K562 (cell line): ENCODE measurements around the gene ALDH3B2. TPM values are rescaled to one million over a fixed set of nuclear protein-coding genes. Genes with fewer than 3 reads are reported as not detected.

Source experiments
- ATAC-seq: fragments of 200-7000 bp; cut with Tn5 transposase; 3 replicates; pipeline ENCODE4 v1.9.1; 2020; ENCODE audit warnings: moderate library complexity
- BruUV-seq: library from RNA; stranded (reverse); fragments of 400-500 nt; replicated peaks from 2 replicates; lab custom pipeline; 2021; lab: Mats Ljungman, UMichigan
- CTCF ChIA-PET: fragments of 300-600 bp; formaldehyde crosslinking; extraction: SDS; loops from one replicate; lab custom pipeline; 2021; ENCODE audit warnings: low intra/inter-chr PET ratio; lab: Yijun Ruan, JAX
- POLR2A ChIA-PET: fragments of 300-600, 350-650 bp; sonication (Branson Sonifier 250); formaldehyde crosslinking; extraction: SDS; loops from one replicate; lab custom pipeline; 2021; ENCODE audit warnings: antibody characterized with exemption, inconsistent platforms; lab: Yijun Ruan, JAX
- DNase-seq, 4 experiments: peaks; one replicate each; pipeline versions ENCODE4 v3.0.0 to v3.0.0-alpha.2; 2011 to 2018; ENCODE audit warnings: low spot score in 3 of 4, mixed read lengths in 3 of 4; ENCODE audit errors: extremely low read depth in 1 of 4
- FAIRE-seq: peaks from 2 replicates; lab custom pipeline; 2011; peaks lifted over from hg19 to GRCh38; lab: Jason Lieb, UNC
- H2AFZ ChIP-seq: 2 replicates; pipeline ENCODE4 v1.6.0; 2011; ENCODE audit warnings: low read depth, low read length, control low read depth, inconsistent platforms
- H3K27ac ChIP-seq: fragments of 200-600 bp; 3 replicates; pipeline ENCODE4 v1.8.0; 2011; ENCODE audit warnings: low read depth, mild to moderate bottlenecking, control low read depth, inconsistent platforms, low read length, moderate library complexity, mixed read lengths; ENCODE audit errors: extremely low read depth
- H3K27me3 ChIP-seq, 2 experiments: fragments of 300-600 bp in 1 of 2; 2 replicates in 1 of 2; 3 replicates in 1 of 2; pipeline versions ENCODE4 v1.6.0 to v1.8.0; 2011; ENCODE audit warnings: inconsistent platforms in 2 of 2, low read length in 2 of 2, mild to moderate bottlenecking in 1 of 2, mixed read lengths in 1 of 2, moderate library complexity in 1 of 2; ENCODE audit not compliant: control insufficient read depth in 2 of 2, insufficient read depth in 2 of 2
- H3K36me3 ChIP-seq: fragments of 300-600 bp; 3 replicates; pipeline ENCODE4 v1.8.0; 2011; ENCODE audit warnings: mild to moderate bottlenecking, low read length, inconsistent platforms; ENCODE audit not compliant: control insufficient read depth, insufficient read depth
- H3K4me1 ChIP-seq, 2 experiments: fragments of 200-600 bp in 1 of 2; replicated peaks in 1 of 2; 2 replicates in 1 of 2; 3 replicates in 1 of 2; pipeline versions ENCODE4 v1.5.1 to v1.8.0; 2011; ENCODE audit warnings: inconsistent platforms in 2 of 2, low read length in 2 of 2, mild to moderate bottlenecking in 1 of 2, mixed read lengths in 1 of 2, moderate library complexity in 1 of 2; ENCODE audit not compliant: control insufficient read depth in 2 of 2, insufficient read depth in 2 of 2
- H3K4me2 ChIP-seq: 2 replicates; pipeline ENCODE4 v1.6.1; 2011; ENCODE audit warnings: low read length, control low read depth, inconsistent platforms, mixed read lengths; ENCODE audit not compliant: insufficient read depth
- H3K4me3 ChIP-seq: fragments of 200-600 bp; sonication (generic), shearing (Covaris generic); 2 replicates; pipeline ENCODE4 v1.5.1; 2016; ENCODE audit warnings: control low read depth, inconsistent platforms
- H3K79me2 ChIP-seq: fragments of 200-600 bp; 3 replicates; pipeline ENCODE4 v1.8.0; 2011; ENCODE audit warnings: low read length, inconsistent platforms; ENCODE audit not compliant: control insufficient read depth, insufficient read depth
- H3K9ac ChIP-seq, 2 experiments: 2 replicates each; pipeline versions ENCODE4 v1.6.0 to v1.6.1; 2011; ENCODE audit warnings: low read depth in 2 of 2, low read length in 2 of 2, control low read depth in 1 of 2, inconsistent platforms in 1 of 2, mild to moderate bottlenecking in 1 of 2, mixed read lengths in 1 of 2; ENCODE audit not compliant: insufficient read depth in 1 of 2
- H3K9me1 ChIP-seq: one replicate; pipeline ENCODE4 v1.6.0; 2011; ENCODE audit warnings: inconsistent platforms, mild to moderate bottlenecking, low read length, moderate library complexity; ENCODE audit not compliant: control insufficient read depth, insufficient read depth
- H3K9me3 ChIP-seq: replicated peaks from 2 replicates; pipeline ENCODE4 v1.5.1; 2011; ENCODE audit warnings: low read depth, low read length, inconsistent platforms; ENCODE audit not compliant: control insufficient read depth, insufficient read depth
- H4K20me1 ChIP-seq: replicated peaks from 2 replicates; pipeline ENCODE4 v1.6.1; 2011; ENCODE audit warnings: low read length, inconsistent platforms, mixed read lengths; ENCODE audit not compliant: control insufficient read depth, insufficient read depth
- MECOM ChIP-seq: fragments of 250-450 bp; sonication (Bioruptor Pico); IDR thresholded peaks from 2 replicates; pipeline ENCODE4 v1.8.0; 2022; ENCODE audit warnings: inconsistent platforms
- MTF1 ChIP-seq: fragments of 250-450 bp; sonication (Bioruptor Pico); IDR thresholded peaks from 2 replicates; pipeline ENCODE4 v1.9.0; 2021; ENCODE audit warnings: moderate library complexity, mild to moderate bottlenecking, inconsistent platforms, borderline replicate concordance
- NCOA6 ChIP-seq: fragments of 450-650 bp; IDR thresholded peaks from 2 replicates; pipeline ENCODE4 v1.6.1; 2017; ENCODE audit warnings: mild to moderate bottlenecking
- PATZ1 ChIP-seq: fragments of 250-450 bp; sonication (Bioruptor Pico); IDR thresholded peaks from 2 replicates; pipeline ENCODE4 v1.5.0; 2020; ENCODE audit warnings: mild to moderate bottlenecking, borderline replicate concordance
- POLR2G ChIP-seq: fragments of 200-400 bp; formaldehyde crosslinking; IDR thresholded peaks from 2 replicates; pipeline ENCODE4 v1.6.1; 2017; ENCODE audit warnings: low read depth, mild to moderate bottlenecking, antibody characterized with exemption, low read length, moderate library complexity
- POLR3A ChIP-seq: IDR thresholded peaks from 2 replicates; pipeline ENCODE4 v1.6.1; 2011; ENCODE audit warnings: borderline replicate concordance, mild to moderate bottlenecking, moderate library complexity; ENCODE audit not compliant: insufficient read length, insufficient read depth; ENCODE audit errors: extremely low read depth
- SOX6 ChIP-seq: fragments of 450-650 bp; IDR thresholded peaks from 2 replicates; pipeline ENCODE4 v1.6.1; 2014; ENCODE audit warnings: mild to moderate bottlenecking
- ZBTB2 ChIP-seq: fragments of 450-650 bp; IDR thresholded peaks from 2 replicates; pipeline ENCODE4 v1.6.1; 2016; ENCODE audit warnings: antibody characterized with exemption
- WGBS: fragments of 100-300 bp; shearing (Covaris generic); methylation state at CpG from one replicate; pipeline ENCODE4 v1.1.6; 2016; ENCODE audit warnings: low coverage, mixed read lengths; ENCODE audit not compliant: insufficient coverage; ENCODE audit errors: missing lambda C conversion rate; 5-methylcytosine and 5-hydroxymethylcytosine counted together
- in situ Hi-C: fragments of 300-500 bp; cut with MboI; formaldehyde crosslinking; loops from 4 replicates; pipeline ENCODE4 v1.15.0; 2018; ENCODE audit warnings: inconsistent platforms, mixed read lengths
- intact Hi-C: fragments of 100-400 bp; cut with micrococcal nuclease; formaldehyde crosslinking; loops from 2 replicates; pipeline ENCODE4 v1.14.2; 2022
- polyA plus RNA-seq, 8 experiments: library from polyadenylated mRNA; depleted of rRNA in 4 of 8; stranded (reverse) in 5 of 8; unstranded in 3 of 8; fragments of >200 nt; fragmentation: Nextera tagmentation in 2 of 8; fragmentation: Illumina TruSeq in 1 of 8; extraction: Ambion mirVana in 2 of 8; extraction: Trizol in 1 of 8; gene quantifications; 2 replicates each; pipeline versions ENCODE4 v1.2.1 to v1.2.3, GENCODE V29; 2011 to 2014; ENCODE audit warnings: inconsistent platforms in 1 of 8, missing spikeins in 1 of 8
- total RNA-seq, 7 experiments: library from RNA; depleted of rRNA in 6 of 7; stranded (reverse); fragments of >200 nt in 6 of 7; fragmentation: Illumina TruSeq in 2 of 7; extraction: Trizol in 2 of 7; gene quantifications; 2 replicates each; pipeline versions ENCODE4 v1.2.1 to v1.2.3, GENCODE V29; 2011 to 2021; ENCODE audit warnings: low replicate concordance in 1 of 7

Gene ALDH3B2
- total and polyA plus RNA-seq, 9 of the 15 experiments (the other 6 are each of a cell fraction or from before 2014, with no cell fraction given) = not detected

DNA sequence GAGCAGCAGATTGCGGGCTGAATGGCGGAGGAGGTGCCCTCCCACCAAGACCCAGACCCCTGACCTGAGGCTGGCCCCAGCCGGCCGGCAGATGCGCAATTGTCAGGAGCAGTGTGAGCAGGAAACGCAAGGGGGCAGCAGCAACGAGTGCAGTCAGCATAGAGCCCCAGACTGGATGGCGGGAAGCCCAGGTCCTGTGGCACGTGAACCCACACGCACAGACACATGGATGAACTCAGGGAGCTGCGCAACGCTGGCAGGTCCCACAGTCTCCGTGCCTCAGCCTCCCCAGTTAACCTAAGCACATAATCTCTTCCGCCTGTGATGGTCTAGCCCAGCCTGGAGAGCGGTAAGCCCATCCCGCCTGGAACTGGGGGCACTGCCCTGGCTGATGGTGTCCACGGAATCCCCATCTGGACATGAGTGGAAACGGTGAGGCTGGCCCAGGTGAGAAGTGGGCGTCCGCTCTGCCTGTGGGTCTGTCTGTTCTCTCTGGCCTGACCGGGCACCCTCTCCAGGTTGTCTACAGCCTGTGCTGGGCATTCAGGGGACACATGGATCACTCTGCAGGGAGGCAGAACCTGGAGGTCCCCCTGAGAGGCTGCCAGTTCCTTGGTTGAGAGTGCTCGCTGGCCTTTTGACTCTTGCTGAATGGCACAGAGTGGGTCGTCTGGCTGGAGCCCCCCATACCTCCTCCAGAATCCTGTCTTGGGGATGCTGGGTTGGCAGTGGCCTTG is 34.2 kb downstream of the ALDH3B2 start (continued):
- no peak for TF ChIP-seq POLR3A

DNA sequence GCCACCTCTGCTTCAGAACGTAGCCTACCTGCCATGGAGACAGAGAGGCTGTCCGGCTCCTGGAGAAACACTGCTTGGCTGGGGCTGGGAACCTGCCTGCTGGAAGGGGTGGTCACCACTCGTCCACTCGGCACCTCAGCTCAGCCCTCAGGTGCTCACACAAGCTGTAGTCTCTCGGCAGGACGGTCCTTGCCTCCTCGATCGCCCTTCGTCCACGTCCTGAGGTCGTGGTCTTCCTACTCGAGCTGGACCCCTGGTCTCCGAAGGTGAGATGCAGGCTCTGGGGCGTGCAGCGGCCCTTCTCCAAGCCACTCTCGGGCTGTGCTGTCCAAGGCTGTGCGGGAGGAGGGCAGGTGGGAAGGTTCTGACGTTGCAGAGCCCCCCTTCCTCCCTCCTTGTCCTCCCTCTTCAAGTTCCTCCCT is 35.0 kb downstream of the ALDH3B2 start, which contains the start of gene TBX10:
Gene TBX10 (minus strand): TSS at position 326 of the 422 bp plus-strand sequence. CDS start 291 bp downstream, at position 35.
- FAIRE-seq (no peak), ATAC-seq (peak; percentile 7; the same call in 1 of the 3 replicates)
- no peaks in the 10 kb centered on the region for H3K36me3 ChIP-seq

More for the DNA sequence above, 35.0 kb downstream of the ALDH3B2 start, which contains the start of gene TBX10:
- Histone ChIP-seq H3K27me3 (peaks cover 0 to 19% of the 10 kb centered on the region in 2 experiments; a peak in 2 of 5 replicates), H2AFZ (peak within 1 kb of the TSS; percentile 59), H3K4me3 (no peak within 1 kb of the TSS), H4K20me1 (no peaks in the 10 kb centered on the region), H3K4me1 (peaks cover 0 to 37% of the 10 kb centered on the region in 2 experiments; a peak in 3 of 5 replicates), H3K9ac (peak within 1 kb of the TSS in 1 of 2 experiments; percentile 73; a peak in 2 of 4 replicates), H3K79me2 (no peaks in the 10 kb centered on the region), H3K27ac (no peak within 1 kb of the TSS), H3K4me2 (no peak within 1 kb of the TSS; the same call in 1 of the 2 replicates), H3K9me1 (no peaks in the 10 kb centered on the region), H3K9me3 (no peaks in the 10 kb centered on the region)
- no peak for DNase-seq
- in situ Hi-C loops (no loop called here), intact Hi-C loops (no loop called here)
- ChIA-PET POLR2A (no interaction called here), CTCF (no interaction called here)
- BruUV-seq = no TSS peak
- 13% methylated on average over 18 of the region's 18 CpGs for WGBS
- TF ChIP-seq MTF1 = no peak
- no peak for TF ChIP-seq NCOA6
- TF ChIP-seq MECOM (CRISPR knock-in tag) = no peak
- no peak for TF ChIP-seq SOX6
- no peak for TF ChIP-seq PATZ1
- TF ChIP-seq ZBTB2 = no peak
- TF ChIP-seq POLR2G = 0 out of 2 replicates have a peak, but pooled peaks have one; percentile 2
